Fibroblast of skin of back (primary cell): ENCODE results near the gene PSMD7. TPM values are rescaled to one million over a fixed set of nuclear protein-coding genes. Genes with fewer than 3 reads are reported as not detected.

Experiments used
- DNase-seq: peaks from one replicate; pipeline ENCODE4 v3.0.0-alpha.2; 2013
- polyA plus RNA-seq, 2 experiments: library from polyadenylated mRNA; unstranded; fragments of 120-200 nt; gene quantifications; one replicate each; pipeline ENCODE4 v1.2.1, GENCODE V29; 2013; ENCODE audit not compliant: insufficient read length in 2 of 2

The PSMD7 gene
- 132 TPM for polyA plus RNA-seq (2013, experiment 1 of 2; ENCODE audit: insufficient read length)
- 89.7 TPM for polyA plus RNA-seq (2013, experiment 2 of 2; ENCODE audit: insufficient read length)

- DNase-seq = peak; percentile 92
These were observed at the start of gene PSMD7 for GRCh38 chr16:74296432-74297144. Gene PSMD7 (plus strand): TSS chr16:74296814. CDS start chr16:74296915, 101 bp downstream.

DNA sequence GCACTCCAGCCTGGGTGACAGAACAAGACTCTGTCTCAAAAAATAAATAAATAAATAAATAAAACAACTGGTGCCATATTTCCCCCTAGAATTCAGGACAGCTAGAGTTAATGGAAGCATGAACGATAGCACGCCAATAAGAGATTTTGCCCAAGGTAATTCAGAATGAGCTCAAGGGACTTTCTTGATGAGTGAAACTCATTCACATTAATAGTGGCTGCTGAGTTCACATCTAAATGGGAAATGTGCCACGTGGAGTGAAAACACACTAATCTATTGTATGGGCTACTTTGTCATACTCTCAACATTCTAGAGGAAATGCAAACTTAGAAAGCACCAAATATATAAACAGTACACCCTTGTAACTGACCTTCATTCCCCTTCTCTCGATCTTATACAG, 47.4 kb upstream of the PSMD7 start:
- DNase-seq = no peak

DNA sequence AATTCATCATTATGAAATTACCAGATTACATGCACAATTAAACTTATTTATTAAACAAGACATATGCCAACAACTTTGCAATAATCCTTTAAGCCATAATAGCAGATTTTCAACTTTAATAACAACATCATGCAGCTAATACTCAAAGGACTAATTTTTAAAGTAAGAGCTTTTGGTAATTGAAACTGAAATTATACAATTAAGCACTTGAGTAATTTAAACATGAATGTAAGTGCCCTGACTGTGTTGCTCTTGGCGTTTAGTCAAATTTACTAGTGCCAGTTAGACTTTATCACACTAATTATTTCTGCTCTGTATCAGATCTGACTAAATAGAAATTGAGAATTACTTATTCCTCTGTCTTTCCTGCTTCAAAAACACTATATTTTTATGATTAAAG, 46.8 kb upstream of the PSMD7 start:
- no peak for DNase-seq

GRCh38 chr16:74252329-74252728, 44.3 kb upstream of the PSMD7 start:
- DNase-seq = no peak

DNA sequence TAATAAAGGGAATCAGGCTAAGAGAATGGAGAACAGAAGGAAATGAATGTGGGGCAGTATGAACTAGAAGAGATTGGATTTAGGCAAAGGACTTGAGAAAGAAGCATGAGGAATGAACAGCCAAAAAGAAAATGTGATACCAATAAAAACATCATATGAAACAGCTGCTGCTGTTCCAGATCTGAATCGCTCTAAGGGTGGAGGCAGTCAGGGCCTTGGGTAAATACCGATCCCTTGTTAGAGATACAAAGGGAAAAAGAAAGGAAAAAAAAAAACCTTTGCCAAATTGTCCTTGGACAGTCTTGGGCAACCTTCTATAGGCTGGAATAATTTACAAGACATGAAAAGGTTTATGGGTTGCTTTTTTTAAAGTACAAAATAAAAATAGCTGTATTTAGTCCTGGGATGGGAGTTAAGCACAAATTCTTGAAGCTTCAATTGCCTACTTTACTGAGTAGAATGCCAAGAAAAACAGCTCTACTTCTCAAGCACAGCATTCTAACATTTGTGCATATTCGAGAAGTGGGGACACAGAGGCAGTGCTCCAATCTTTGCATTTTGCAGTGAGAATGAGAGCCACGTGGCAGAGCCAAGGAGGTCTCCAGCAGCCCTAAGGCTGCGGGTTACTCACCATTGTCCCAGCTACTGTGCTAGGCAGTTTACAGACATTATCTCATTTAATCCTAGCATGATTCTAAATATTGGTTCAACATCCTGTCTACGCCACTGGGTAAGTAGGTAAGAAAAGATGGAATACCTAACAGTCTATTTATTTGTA, 43.3 kb upstream of the PSMD7 start:
- DNase-seq = no peak

- no peak for DNase-seq
These were observed 39.6 kb upstream of the PSMD7 start for GRCh38 chr16:74257061-74257460.

DNA sequence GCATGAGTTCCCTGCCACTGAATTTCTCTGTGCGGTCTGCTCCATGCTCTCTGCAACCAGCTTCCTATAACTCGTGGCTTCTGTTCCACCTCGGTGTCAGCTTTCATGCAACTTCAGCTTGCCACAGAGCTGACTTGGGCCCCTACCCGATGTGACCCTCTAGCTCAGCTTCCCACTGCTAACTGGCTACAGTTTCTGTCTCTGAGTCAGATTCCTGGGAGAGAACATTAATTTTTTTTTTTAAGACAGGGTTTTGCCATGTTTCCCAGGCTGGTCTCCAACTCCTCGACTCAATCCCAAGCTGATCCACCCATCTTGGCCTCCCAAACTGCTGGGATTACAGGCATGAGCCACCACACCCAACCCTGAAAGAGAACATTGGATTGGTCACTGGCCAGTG, 35.5 kb upstream of the PSMD7 start:
- no peak for DNase-seq

- no peak for DNase-seq
These were observed 31.8 kb upstream of the PSMD7 start for GRCh38 chr16:74264811-74265210.

- no peak for DNase-seq
These were observed 28.2 kb upstream of the PSMD7 start for GRCh38 chr16:74268372-74268782.

GRCh38 chr16:74271872-74272271, 24.7 kb upstream of the PSMD7 start:
- DNase-seq = peak; percentile 8

DNA sequence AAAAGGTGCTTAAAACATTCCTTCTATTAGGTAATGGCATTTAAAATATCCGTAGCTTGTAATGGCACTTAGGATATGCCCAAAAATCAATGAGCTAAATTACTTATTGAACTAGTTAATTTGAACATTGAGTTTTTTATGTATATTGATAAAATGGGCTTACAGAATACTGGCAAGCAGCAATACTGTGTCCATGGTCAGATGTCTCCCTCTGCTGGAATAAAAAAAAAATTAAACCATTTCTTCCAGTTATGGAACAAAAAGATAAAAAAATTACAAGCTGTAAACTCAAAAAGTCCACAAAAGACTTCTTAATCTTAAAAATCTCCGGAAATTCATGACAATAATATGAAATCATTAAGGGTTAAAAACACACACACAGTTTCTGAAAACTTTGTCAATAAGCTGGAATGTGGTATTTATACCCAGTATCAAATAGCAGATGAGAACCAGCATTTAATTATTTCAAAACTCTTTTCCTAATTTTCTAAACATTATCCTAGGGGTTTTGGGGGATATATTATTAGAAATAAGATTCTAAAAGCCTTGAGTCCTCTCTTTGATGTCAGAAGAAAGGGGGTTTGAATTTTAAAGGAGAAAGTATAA, 21.5 kb upstream of the PSMD7 start:
- peak; percentile 17 for DNase-seq

GRCh38 chr16:74275711-74276110, 20.9 kb upstream of the PSMD7 start:
- no peak for DNase-seq

DNA sequence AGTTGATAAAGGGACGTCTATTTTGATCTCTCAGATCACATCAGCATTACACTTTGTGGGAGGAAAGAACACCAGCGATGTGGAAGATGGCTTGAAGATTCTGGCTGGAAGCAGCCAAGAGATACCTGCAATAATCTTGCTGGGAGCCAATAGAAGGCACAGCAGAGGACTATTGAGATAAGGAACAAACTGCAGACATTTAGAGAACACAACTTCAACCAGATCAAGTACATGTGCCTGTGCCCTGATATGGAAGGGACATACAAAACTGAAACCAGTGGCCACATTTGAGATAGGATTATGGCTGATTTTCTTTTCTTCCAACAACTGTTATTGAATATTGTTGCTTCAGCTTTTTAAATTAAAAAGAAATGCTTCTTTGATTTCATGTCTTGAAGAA, 18.6 kb upstream of the PSMD7 start:
- DNase-seq = no peak

GRCh38 chr16:74279266-74279665, 17.3 kb upstream of the PSMD7 start:
- no peak for DNase-seq

DNA sequence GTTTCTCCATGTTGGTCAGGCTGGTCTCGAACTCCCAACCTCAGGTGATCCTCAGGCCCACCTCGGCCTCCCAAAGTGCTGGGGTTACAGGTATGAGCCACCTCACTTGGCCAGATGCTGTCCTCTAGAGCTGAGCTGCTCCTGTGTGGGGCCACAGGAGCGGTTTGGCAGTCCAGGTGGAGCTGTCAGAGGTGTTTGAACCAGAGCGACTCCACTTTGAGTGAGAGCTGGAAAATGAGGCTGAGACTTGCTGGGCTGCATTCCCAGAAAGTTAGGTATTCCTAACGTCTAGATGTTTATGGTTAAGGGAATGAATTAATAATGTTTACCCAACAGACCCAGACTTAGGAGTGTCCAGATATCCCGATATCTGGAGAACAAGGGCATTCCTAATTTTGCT, 16.8 kb upstream of the PSMD7 start:
- DNase-seq = no peak

DNA sequence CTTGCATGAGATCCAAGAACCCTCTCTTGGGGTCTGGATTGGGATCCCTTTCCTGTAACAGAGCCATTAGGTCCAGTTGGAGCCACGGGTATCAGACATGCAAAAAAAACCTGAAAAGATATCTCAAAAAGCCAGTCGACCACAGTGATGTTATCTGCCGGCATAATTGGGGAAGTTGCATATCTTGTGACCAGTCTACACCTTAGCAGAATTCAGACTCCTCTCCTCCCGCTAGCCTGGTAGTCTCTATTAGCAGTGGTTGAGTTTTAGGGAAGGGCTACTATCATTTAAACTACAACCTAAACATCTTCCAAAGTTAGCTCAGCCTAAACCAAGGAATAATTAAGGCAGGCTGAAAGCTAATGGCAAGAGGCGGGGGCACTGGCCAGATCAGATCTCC, 16.2 kb upstream of the PSMD7 start:
- DNase-seq = no peak

DNA sequence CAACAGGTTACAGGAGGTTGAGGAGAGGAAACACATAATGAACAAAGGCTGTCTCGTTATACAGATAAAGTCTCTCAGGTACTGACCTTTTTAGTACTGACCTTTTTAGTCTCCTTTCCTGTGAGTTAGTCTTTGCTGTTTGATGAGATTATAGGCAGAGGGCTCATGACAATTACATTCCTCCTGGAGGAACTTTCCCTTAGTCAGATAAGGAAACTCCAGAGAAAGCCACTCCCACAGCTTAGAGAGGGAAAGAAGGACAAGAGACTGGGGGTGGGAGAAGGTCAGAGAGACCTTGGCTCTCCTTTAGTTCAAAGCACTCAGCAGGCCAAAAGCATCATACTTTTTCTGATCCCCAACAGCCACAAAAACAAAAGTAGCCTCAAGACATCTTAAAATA, 15.3 kb upstream of the PSMD7 start:
- no peak for DNase-seq

GRCh38 chr16:74283716-74284115, 12.9 kb upstream of the PSMD7 start:
- no peak for DNase-seq

DNA sequence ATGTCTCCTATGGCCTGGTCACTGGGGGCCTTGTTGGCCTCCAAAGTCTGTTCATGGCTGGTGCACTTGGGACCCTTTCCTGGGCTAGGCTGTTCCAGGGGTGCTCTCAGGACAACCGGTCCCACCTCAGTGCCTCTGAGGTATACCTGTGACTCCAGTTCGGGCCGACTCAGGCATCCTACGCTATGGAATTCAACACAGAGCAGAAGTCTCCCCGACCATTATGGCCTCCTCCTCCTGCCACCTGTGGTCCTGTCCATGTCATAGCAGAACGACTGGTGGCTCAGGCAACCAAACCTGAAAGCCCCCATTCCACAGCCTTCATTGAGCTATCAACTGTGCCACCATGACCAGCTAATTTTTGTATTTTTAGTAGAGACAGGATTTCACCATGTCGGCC, 8.5 kb upstream of the PSMD7 start:
- no peak for DNase-seq

- DNase-seq = no peak
These were observed 6.3 kb upstream of the PSMD7 start for GRCh38 chr16:74290356-74290755.

- DNase-seq = no peak
These were observed 5.4 kb upstream of the PSMD7 start for GRCh38 chr16:74291176-74291575.

GRCh38 chr16:74291577-74292208, 4.9 kb upstream of the PSMD7 start:
- peak; percentile 38 for DNase-seq

GRCh38 chr16:74296104-74296431, 546 bp upstream of the PSMD7 start:
- no peak for DNase-seq
